ENCODE data around the gene ARHGEF11. TPM values are rescaled to one million over a fixed set of nuclear protein-coding genes. Genes with fewer than 3 reads are reported as not detected.

The ARHGEF11 gene
- total and polyA plus RNA-seq, 8 donors, result 9.1 to 21.0 (median 12.3) TPM

DNA sequence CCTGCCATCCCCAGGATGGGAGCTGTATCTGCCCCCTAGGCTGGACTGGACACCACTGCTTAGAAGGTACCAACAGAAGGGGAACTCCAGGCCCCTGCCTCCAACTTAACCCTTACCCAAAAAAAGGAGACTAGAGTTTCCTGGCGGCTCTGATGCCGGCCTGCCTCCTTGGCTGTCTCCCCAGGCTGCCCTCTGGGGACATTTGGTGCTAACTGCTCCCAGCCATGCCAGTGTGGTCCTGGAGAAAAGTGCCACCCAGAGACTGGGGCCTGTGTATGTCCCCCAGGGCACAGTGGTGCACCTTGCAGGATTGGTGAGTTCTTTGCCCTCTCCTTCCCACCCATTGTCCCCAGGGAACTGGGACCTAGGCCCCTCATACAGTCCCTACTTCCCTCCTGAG is 133.2 kb downstream of the ARHGEF11 start:
- Histone ChIP-seq H3K27ac (no peak overlapping the region), H3K9me3 (no peaks in the 10 kb centered on the region), H3K36me3 (no peaks in the 10 kb centered on the region), H3K4me3 (no peak overlapping the region), H3K27me3 (no peaks in the 10 kb centered on the region), H3K4me1 (no peaks in the 10 kb centered on the region)
- DNase-seq, result peak in 1 of 6 donors; percentile 26
- WGBS, 2 donors, result 66 to 69% methylated on average over 2 of the region's 2 CpGs
- no peak for ATAC-seq
- intact Hi-C loops (cut with DNase I), result loop anchor here in 1 of 3 donors (10.0 kb wide), 1 partner anchor 162 kb away; no protein-coding TSS in a partner anchor
- no peak for FAIRE-seq
- TF ChIP-seq, protein P1, sequence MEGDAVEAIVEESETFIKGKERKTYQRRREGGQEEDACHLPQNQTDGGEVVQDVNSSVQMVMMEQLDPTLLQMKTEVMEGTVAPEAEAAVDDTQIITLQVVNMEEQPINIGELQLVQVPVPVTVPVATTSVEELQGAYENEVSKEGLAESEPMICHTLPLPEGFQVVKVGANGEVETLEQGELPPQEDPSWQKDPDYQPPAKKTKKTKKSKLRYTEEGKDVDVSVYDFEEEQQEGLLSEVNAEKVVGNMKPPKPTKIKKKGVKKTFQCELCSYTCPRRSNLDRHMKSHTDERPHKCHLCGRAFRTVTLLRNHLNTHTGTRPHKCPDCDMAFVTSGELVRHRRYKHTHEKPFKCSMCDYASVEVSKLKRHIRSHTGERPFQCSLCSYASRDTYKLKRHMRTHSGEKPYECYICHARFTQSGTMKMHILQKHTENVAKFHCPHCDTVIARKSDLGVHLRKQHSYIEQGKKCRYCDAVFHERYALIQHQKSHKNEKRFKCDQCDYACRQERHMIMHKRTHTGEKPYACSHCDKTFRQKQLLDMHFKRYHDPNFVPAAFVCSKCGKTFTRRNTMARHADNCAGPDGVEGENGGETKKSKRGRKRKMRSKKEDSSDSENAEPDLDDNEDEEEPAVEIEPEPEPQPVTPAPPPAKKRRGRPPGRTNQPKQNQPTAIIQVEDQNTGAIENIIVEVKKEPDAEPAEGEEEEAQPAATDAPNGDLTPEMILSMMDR (IDR thresholded peaks at IDR 0.05), result no peak

DNA sequence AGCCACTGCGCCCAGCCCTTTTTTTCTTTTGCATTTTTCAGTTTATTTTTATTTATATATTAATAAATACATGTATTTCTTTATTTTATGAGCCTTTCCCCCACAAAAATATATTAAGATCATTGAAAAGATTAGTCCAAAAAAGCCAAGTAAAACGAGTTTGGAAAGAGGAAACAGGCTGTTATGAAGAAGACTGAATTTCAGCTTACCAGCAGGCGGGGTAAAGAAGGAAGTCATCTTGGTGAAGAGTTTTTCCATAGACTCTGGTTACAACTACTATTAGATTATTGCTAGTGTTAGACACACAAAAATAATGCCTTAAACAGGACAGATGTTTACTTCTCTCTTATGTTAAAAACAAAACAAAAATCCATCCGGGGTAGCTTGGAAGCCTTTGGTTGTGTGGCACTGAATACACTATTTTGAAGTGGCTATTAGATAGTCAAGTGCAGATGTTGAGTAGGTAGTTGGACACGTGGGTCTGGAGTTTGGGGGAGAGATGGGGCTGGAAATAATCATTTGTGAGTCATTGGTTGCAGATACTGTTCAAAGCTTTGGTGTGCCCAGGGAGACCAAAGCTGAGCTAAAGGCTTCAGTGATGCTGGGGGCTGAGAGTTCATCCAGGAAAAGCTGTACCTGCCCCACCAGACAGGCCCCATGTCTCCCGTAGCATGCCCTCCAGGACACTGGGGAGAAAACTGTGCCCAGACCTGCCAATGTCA is 133.8 kb downstream of the ARHGEF11 start:
- intact Hi-C loops (cut with DNase I), result loop anchor here in 1 of 3 donors (10.0 kb wide), 1 partner anchor 163 kb away; no protein-coding TSS in a partner anchor
- H3K4me3 ChIP-seq, result no peak overlapping the region
- no peaks in the 10 kb centered on the region for H3K27me3 ChIP-seq
- DNase-seq, result no peak
- FAIRE-seq, result no peak
- WGBS, 2 donors, result 74 to 81% methylated on average over 6 of the region's 6 CpGs
- H3K4me1 ChIP-seq, result no peaks in the 10 kb centered on the region
- H3K9me3 ChIP-seq, result no peaks in the 10 kb centered on the region
- no peaks in the 10 kb centered on the region for H3K36me3 ChIP-seq
- H3K27ac ChIP-seq, result no peak overlapping the region
- TF ChIP-seq, protein P1 (IDR thresholded peaks at IDR 0.05), result no peak
- ATAC-seq, result no peak

DNA sequence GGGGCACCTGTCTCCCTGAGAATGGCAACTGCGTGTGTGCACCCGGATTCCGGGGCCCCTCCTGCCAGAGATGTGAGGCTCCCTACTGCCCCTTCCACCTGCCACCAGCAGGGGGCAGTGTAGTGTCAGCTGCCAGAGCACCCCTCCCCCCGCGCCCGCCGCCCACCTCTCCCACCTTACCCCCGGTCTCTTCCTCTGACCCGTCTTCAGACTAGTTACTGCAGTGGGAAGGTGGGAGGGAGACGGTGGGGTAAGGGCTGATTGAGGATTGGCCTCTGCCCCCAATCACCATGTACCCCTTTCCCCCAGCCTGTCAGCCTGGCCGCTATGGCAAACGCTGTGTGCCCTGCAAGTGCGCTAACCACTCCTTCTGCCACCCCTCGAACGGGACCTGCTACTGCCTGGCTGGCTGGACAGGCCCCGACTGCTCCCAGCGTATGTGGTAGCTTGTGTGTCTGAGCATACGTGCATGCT is 135.2 kb downstream of the ARHGEF11 start:
- Histone ChIP-seq H3K27ac (no peak overlapping the region), H3K36me3 (no peaks in the 10 kb centered on the region), H3K4me3 (no peak overlapping the region), H3K27me3 (no peaks in the 10 kb centered on the region), H3K4me1 (no peaks in the 10 kb centered on the region), H3K9me3 (no peaks in the 10 kb centered on the region)
- TF ChIP-seq, protein P1 (IDR thresholded peaks at IDR 0.05), result peak; percentile 75 to 83 (median 80)
- ATAC-seq, result peak in 2 of 4 donors; percentile 37 to 44
- intact Hi-C loops (cut with DNase I), result loop anchor here in 1 of 3 donors (10.0 kb wide), 1 partner anchor 164 kb away; no protein-coding TSS in a partner anchor
- FAIRE-seq, result no peak
- peak in 3 of 6 donors; percentile 45 to 76 (median 59) for DNase-seq
- 38 to 45% methylated on average over 12 to 18 of the region's 18 CpGs for WGBS, 2 donors

DNA sequence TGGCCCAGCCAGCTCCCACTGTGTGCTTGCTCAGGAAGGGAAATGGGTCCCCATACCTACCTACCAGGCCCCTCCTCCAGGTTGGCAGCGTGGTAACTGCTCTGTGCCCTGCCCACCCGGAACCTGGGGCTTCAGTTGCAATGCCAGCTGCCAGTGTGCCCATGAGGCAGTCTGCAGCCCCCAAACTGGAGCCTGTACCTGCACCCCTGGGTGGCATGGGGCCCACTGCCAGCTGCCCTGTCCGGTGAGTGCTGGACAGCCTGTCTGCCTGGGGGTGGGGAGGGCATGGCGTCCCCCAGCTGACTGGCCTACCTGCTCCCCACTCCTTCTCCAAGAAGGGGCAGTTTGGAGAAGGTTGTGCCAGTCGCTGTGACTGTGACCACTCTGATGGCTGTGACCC is 135.9 kb downstream of the ARHGEF11 start:
- H3K4me1 ChIP-seq, result no peaks in the 10 kb centered on the region
- FAIRE-seq (no peak), ATAC-seq (no peak), DNase-seq (peak in 1 of 6 donors; percentile 45)
- TF ChIP-seq, protein P1 (IDR thresholded peaks at IDR 0.05), result no peak
- WGBS, 2 donors, result 54 to 75% methylated on average over 5 of the region's 5 CpGs
- intact Hi-C loops (cut with DNase I), result loop anchor here in 1 of 3 donors (10.0 kb wide), 1 partner anchor 165 kb away; no protein-coding TSS in a partner anchor
- no peaks in the 10 kb centered on the region for H3K36me3 ChIP-seq
- H3K27ac ChIP-seq, result no peak overlapping the region
- H3K27me3 ChIP-seq, result no peaks in the 10 kb centered on the region
- H3K4me3 ChIP-seq, result no peak overlapping the region
- no peaks in the 10 kb centered on the region for H3K9me3 ChIP-seq

DNA sequence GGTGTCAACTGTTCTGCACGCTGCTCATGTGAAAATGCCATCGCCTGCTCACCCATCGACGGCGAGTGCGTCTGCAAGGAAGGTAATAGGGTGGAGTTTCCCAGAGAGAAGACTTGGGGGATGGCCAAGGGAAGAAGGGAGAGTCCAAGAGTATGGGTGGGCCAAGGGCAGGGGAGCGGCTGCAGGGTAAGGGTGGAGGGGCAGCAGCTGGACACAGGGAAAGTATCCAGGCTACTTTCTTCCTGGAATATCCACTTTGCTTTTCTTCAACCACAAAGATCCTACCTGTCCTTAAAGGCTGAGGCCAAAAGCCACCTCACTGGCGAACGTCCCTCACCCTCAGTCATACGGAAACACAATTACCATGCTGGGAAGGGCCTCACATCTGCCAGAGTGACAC is 136.6 kb downstream of the ARHGEF11 start:
- Histone ChIP-seq H3K4me3 (no peak overlapping the region), H3K27me3 (no peaks in the 10 kb centered on the region), H3K9me3 (no peaks in the 10 kb centered on the region), H3K27ac (no peak overlapping the region), H3K4me1 (no peaks in the 10 kb centered on the region), H3K36me3 (no peaks in the 10 kb centered on the region)
- no peak for FAIRE-seq
- TF ChIP-seq, protein P1 (IDR thresholded peaks at IDR 0.05), result no peak
- WGBS, 2 donors, result 56 to 71% methylated on average over 10 of the region's 10 CpGs
- ATAC-seq, result no peak
- intact Hi-C loops (cut with DNase I), result no loop called here
- no peak for DNase-seq

Data from pancreas (tissue), 10 donors.